Keratinocyte (primary cell): ENCODE data around the gene NECTIN4. TPM values are rescaled to one million over a fixed set of nuclear protein-coding genes. Genes with fewer than 3 reads are reported as not detected.

Experiments used
- DNase-seq: peaks from one replicate; pipeline ENCODE4 v3.0.0-alpha.2; 2011; ENCODE audit warnings: low read depth, missing footprints, low spot score
- FAIRE-seq: peaks from 2 replicates; lab custom pipeline; 2011; peaks lifted over from hg19 to GRCh38; lab: Jason Lieb, UNC
- H2AFZ ChIP-seq: 2 replicates; pipeline ENCODE4 v1.6.0; 2012; ENCODE audit warnings: low read length, control low read depth, inconsistent platforms; ENCODE audit not compliant: control insufficient read depth
- H3K27ac ChIP-seq: 2 replicates; pipeline ENCODE4 v1.5.1; 2011; ENCODE audit warnings: low read length; ENCODE audit not compliant: control insufficient read depth, insufficient read depth
- H3K27me3 ChIP-seq: 3 replicates; pipeline ENCODE4 v1.6.0; 2011; ENCODE audit warnings: low read length; ENCODE audit not compliant: control insufficient read depth, insufficient read depth; ENCODE audit errors: extremely low read depth
- H3K36me3 ChIP-seq, 2 experiments: 2 replicates in 1 of 2; 3 replicates in 1 of 2; pipeline ENCODE4 v1.5.1; 2011; ENCODE audit warnings: low read length in 2 of 2, mild to moderate bottlenecking in 1 of 2; ENCODE audit not compliant: control insufficient read depth in 2 of 2, insufficient read depth in 2 of 2; ENCODE audit errors: extremely low read depth in 1 of 2
- H3K4me1 ChIP-seq: 3 replicates; pipeline ENCODE4 v1.5.1; 2011; ENCODE audit warnings: low read length; ENCODE audit not compliant: control insufficient read depth, insufficient read depth; ENCODE audit errors: extremely low read depth
- H3K4me2 ChIP-seq: 3 replicates; pipeline ENCODE4 v1.6.0; 2011; ENCODE audit warnings: low read depth, low read length; ENCODE audit not compliant: control insufficient read depth, insufficient read depth; ENCODE audit errors: extremely low read depth
- H3K4me3 ChIP-seq, 3 experiments: fragments of 200-600 bp in 1 of 3; sonication (generic) in 1 of 3; 2 replicates in 2 of 3; 3 replicates in 1 of 3; pipeline ENCODE4 v1.5.1; 2011 to 2016; ENCODE audit warnings: low read length in 3 of 3, mild to moderate bottlenecking in 3 of 3, control low read depth in 2 of 3, inconsistent platforms in 1 of 3, low read depth in 1 of 3, mixed read lengths in 1 of 3, mixed run types in 1 of 3, moderate library complexity in 1 of 3; ENCODE audit not compliant: control insufficient read depth in 2 of 3, insufficient read depth in 2 of 3; ENCODE audit errors: extremely low read depth in 1 of 3
- H3K79me2 ChIP-seq: 2 replicates; pipeline ENCODE4 v1.6.0; 2012; ENCODE audit warnings: low read length; ENCODE audit not compliant: control insufficient read depth, insufficient read depth
- H3K9ac ChIP-seq: 3 replicates; pipeline ENCODE4 v1.6.0; 2011; ENCODE audit warnings: low read length; ENCODE audit not compliant: control insufficient read depth, insufficient read depth; ENCODE audit errors: extremely low read depth
- H3K9me1 ChIP-seq: 3 replicates; pipeline ENCODE4 v1.6.0; 2011; ENCODE audit warnings: low read length; ENCODE audit not compliant: control insufficient read depth, insufficient read depth; ENCODE audit errors: extremely low read depth
- H3K9me3 ChIP-seq: 2 replicates; pipeline ENCODE4 v1.5.1; 2012; ENCODE audit warnings: low read depth, low read length; ENCODE audit not compliant: control insufficient read depth
- H4K20me1 ChIP-seq: 3 replicates; pipeline ENCODE4 v1.6.0; 2011; ENCODE audit warnings: low read length; ENCODE audit not compliant: control insufficient read depth, insufficient read depth; ENCODE audit errors: extremely low read depth
- EZH2 ChIP-seq: IDR thresholded peaks from one replicate; pipeline ENCODE4 v1.6.1; 2012; ENCODE audit warnings: inconsistent platforms, mild to moderate bottlenecking, low read length, moderate library complexity
- dilution Hi-C: fragments of 300-500 bp; cut with MboI; formaldehyde crosslinking; loops from one replicate; pipeline ENCODE4 v1.7.0; 2020; ENCODE audit warnings: low sequenced_read_pairs; ENCODE audit not compliant: extremely low pct_ligation_motif_present
- polyA plus RNA-seq, 5 experiments: library from polyadenylated mRNA; depleted of rRNA in 3 of 5; stranded (reverse) in 3 of 5; stranded (forward) in 1 of 5; unstranded in 1 of 5; fragments of >200 nt; gene quantifications; 1 replicate in 1 of 5; 2 replicates in 3 of 5; 3 replicates in 1 of 5; pipeline versions ENCODE4 v1.2.1 to v1.2.3, GENCODE V29; 2011 to 2012; ENCODE audit warnings: missing spikeins in 2 of 5, low read depth in 1 of 5, low replicate concordance in 1 of 5
- TF ChIP-seq, protein P1 (sequence below), 3 experiments: IDR thresholded peaks in 1 of 3; conservative IDR thresholded peaks in 1 of 3; optimal IDR thresholded peaks in 1 of 3; 2 replicates in 2 of 3; 3 replicates in 1 of 3; pipeline versions ENCODE3 to v1.5.1; 2011; ENCODE audit warnings: low read length in 3 of 3, mild to moderate bottlenecking in 3 of 3, moderate library complexity in 2 of 3, control low read depth in 1 of 3, inconsistent platforms in 1 of 3; ENCODE audit not compliant: insufficient read depth in 2 of 3; ENCODE audit errors: extremely low read depth in 1 of 3

Gene NECTIN4
- polyA plus RNA-seq, 1 donor (not counting 4 experiments of a cell fraction or from before 2014, with no cell fraction given), result 8.6 TPM

DNA sequence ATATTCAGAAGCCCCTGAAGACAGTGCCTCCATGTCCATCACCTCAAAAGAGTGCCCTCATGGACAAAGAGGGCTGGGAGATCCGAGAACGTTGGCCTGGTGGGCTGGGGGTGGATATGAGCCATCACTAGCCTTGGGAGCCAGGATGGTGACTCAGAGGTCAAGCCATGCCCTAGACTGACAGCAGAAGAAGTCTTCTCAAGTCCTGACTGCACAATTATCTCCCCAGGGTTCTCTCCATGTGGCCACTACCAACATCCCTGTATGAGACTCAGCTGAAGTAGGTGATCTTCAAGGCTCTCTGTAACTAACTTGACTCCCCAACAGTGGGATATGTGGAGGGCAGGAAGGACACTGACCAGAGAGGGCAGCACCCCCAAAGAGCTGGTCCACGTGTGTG, 36.5 kb downstream of the NECTIN4 start:
- Histone ChIP-seq H4K20me1 (no peaks in the 10 kb centered on the region), H3K4me1 (no peaks in the 10 kb centered on the region), H3K4me3 (no peak overlapping the region), H3K27ac (no peak overlapping the region), H3K9ac (no peak overlapping the region), H3K79me2 (no peaks in the 10 kb centered on the region), H3K9me3 (peaks cover 9% of the 10 kb centered on the region), H3K9me1 (no peaks in the 10 kb centered on the region), H3K4me2 (no peak overlapping the region), H2AFZ (no peak overlapping the region), H3K36me3 (no peaks in the 10 kb centered on the region), H3K27me3 (no peaks in the 10 kb centered on the region)
- FAIRE-seq, result no peak
- dilution Hi-C loops, result no loop called here
- DNase-seq, result no peak
- TF ChIP-seq EZH2, result no peak
- TF ChIP-seq, protein P1, sequence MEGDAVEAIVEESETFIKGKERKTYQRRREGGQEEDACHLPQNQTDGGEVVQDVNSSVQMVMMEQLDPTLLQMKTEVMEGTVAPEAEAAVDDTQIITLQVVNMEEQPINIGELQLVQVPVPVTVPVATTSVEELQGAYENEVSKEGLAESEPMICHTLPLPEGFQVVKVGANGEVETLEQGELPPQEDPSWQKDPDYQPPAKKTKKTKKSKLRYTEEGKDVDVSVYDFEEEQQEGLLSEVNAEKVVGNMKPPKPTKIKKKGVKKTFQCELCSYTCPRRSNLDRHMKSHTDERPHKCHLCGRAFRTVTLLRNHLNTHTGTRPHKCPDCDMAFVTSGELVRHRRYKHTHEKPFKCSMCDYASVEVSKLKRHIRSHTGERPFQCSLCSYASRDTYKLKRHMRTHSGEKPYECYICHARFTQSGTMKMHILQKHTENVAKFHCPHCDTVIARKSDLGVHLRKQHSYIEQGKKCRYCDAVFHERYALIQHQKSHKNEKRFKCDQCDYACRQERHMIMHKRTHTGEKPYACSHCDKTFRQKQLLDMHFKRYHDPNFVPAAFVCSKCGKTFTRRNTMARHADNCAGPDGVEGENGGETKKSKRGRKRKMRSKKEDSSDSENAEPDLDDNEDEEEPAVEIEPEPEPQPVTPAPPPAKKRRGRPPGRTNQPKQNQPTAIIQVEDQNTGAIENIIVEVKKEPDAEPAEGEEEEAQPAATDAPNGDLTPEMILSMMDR (optimal IDR thresholded peaks at IDR 0.05 in 1 of 3, IDR thresholded peaks at IDR 0.05 in 1 of 3, conservative IDR thresholded peaks at IDR 0.05 in 1 of 3; ENCODE audit: extremely low read depth in 1 of 3, insufficient read depth in 2 of 3, low read length in 3 of 3), result no peak

DNA sequence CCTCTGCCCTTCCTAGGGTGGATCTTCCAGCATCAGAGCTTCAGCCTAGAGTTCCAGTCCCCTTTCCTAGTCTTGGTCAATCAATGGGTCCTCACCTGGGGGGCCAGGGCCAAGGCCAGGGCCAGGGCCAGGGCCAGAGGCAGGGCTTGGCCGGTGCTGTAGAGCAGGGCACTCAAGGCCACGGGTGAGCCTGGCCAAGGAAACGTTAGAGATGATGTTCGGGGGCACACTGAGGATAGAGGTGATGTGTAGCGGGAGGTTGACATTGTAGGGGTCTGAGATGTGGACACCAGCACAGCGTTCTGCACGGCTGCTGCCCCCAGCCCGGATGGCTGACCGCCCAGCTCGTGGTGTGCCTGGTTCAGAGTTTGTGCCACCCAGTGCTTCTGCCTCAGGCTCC, 38.1 kb downstream of the NECTIN4 start:
- TF ChIP-seq, protein P1 (optimal IDR thresholded peaks at IDR 0.05 in 1 of 3, IDR thresholded peaks at IDR 0.05 in 1 of 3, conservative IDR thresholded peaks at IDR 0.05 in 1 of 3; ENCODE audit: extremely low read depth in 1 of 3, insufficient read depth in 2 of 3, low read length in 3 of 3), result no peak
- TF ChIP-seq EZH2, result no peak
- Histone ChIP-seq H3K4me3 (no peak overlapping the region), H3K4me1 (peaks cover 7% of the 10 kb centered on the region), H3K36me3 (no peaks in the 10 kb centered on the region), H3K27me3 (no peaks in the 10 kb centered on the region), H3K9me1 (no peaks in the 10 kb centered on the region), H2AFZ (no peak overlapping the region), H3K27ac (no peak overlapping the region), H3K9me3 (peaks cover 9% of the 10 kb centered on the region), H3K79me2 (no peaks in the 10 kb centered on the region), H3K4me2 (no peak overlapping the region), H4K20me1 (no peaks in the 10 kb centered on the region), H3K9ac (no peak overlapping the region)
- no peak for DNase-seq
- FAIRE-seq, result no peak
- dilution Hi-C loops, result no loop called here
